Measurements from ENCODE around the gene ZNF254. TPM values are rescaled to one million over a fixed set of nuclear protein-coding genes. Genes with fewer than 3 reads are reported as not detected.

The ZNF254 gene
- polyA plus RNA-seq, 1 of the 3 experiments (the other 2 are of a cell fraction) = 3.1 TPM

DNA sequence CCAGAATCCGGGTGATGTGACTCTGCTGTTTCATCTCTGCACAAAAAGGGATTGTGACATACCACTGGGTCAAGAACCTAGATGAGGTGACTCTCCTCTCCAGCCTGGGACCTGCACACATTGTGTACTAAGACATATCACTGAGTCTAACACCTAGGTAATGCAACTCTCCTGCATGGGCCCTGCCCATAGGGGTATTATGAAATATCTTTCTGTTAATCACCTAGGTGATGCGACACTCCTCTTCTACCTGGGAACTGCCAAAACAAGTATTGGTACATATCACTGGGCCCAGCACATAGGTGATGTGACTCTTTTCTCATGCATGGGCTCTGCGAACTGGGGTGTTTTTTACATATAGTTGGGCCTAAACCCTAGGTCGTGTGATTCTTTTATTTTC, 35.5 kb upstream of the ZNF254 start:
- H3F3A ChIP-seq (replicated peaks; ENCODE audit: insufficient read depth) = peaks cover 36% of the 10 kb centered on the region
- H3K4me2 ChIP-seq = no peak overlapping the region
- no peak for DNase-seq
- no peak for TF ChIP-seq YY1 (IDR thresholded peaks at IDR 0.05; ENCODE audit: low read depth)
- no peak for TF ChIP-seq SIN3A (IDR thresholded peaks at IDR 0.05; ENCODE audit: borderline replicate concordance, low read depth, low read length)
- TF ChIP-seq TEAD4 (IDR thresholded peaks at IDR 0.05; ENCODE audit: borderline replicate concordance, insufficient read depth) = no peak
- TF ChIP-seq FOXM1 (IDR thresholded peaks at IDR 0.05; ENCODE audit: low read depth) = no peak
- no peak for TF ChIP-seq ZBTB33 (IDR thresholded peaks at IDR 0.05; ENCODE audit: borderline replicate concordance, low read depth)
- no peak for TF ChIP-seq USF2 (IDR thresholded peaks at IDR 0.05; ENCODE audit: borderline replicate concordance, low read depth, low read length)
- no peak for TF ChIP-seq POLR2AphosphoS5 (IDR thresholded peaks at IDR 0.05; ENCODE audit: low read depth, low read length)
- TF ChIP-seq MAX (IDR thresholded peaks at IDR 0.05; ENCODE audit: low read depth) = no peak
- no peaks in the 10 kb centered on the region for H3K27me3 ChIP-seq (ENCODE audit: insufficient read depth)
- no peaks in the 10 kb centered on the region for H3K9me2 ChIP-seq
- peaks cover 0 to 12% of the 10 kb centered on the region in 2 experiments; a peak in 2 of 4 replicates for H3K4me1 ChIP-seq (ENCODE audit: control insufficient read depth in 1 of 2, insufficient read depth in 2 of 2, low read depth in 1 of 2, low read length in 1 of 2)
- peaks cover 53 to 58% of the 10 kb centered on the region in 2 experiments for H3K36me3 ChIP-seq (replicated peaks in 1 of 2; ENCODE audit: control insufficient read depth in 1 of 2, insufficient read depth in 2 of 2, low read length in 1 of 2)
- no peak overlapping the region for H3K4me3 ChIP-seq (ENCODE audit: low read depth in 2 of 2, low read length in 1 of 2)
- POLR2A ChIA-PET = no interaction called here
- no peaks in the 10 kb centered on the region for H3K9me3 ChIP-seq
- H4K20me1 ChIP-seq (ENCODE audit: insufficient read depth) = peaks cover 14% of the 10 kb centered on the region; the same call in 1 of the 2 replicates
- H2AFZ ChIP-seq (ENCODE audit: low read depth) = no peak overlapping the region
- H3K27ac ChIP-seq (ENCODE audit: low read depth in 2 of 2, low read length in 1 of 2) = no peak overlapping the region
- peaks cover 13% of the 10 kb centered on the region; the same call in 1 of the 2 replicates for H3K79me2 ChIP-seq (ENCODE audit: insufficient read depth)
- H3K9ac ChIP-seq = no peak overlapping the region
- CTCF ChIA-PET = no interaction called here
- 91% methylated on average over 4 of the region's 4 CpGs for WGBS (ENCODE audit: low lambda C conversion rate)

- H3K4me3 ChIP-seq (ENCODE audit: low read depth in 2 of 2, low read length in 1 of 2) = no peak overlapping the region
- no peaks in the 10 kb centered on the region for H3K27me3 ChIP-seq (ENCODE audit: insufficient read depth)
- no peaks in the 10 kb centered on the region for H3K9me2 ChIP-seq
- H3K9ac ChIP-seq = no peak overlapping the region
- H3F3A ChIP-seq (replicated peaks; ENCODE audit: insufficient read depth) = peaks cover 36% of the 10 kb centered on the region
- POLR2A ChIA-PET = no interaction called here
- no peak overlapping the region for H2AFZ ChIP-seq (ENCODE audit: low read depth)
- H3K27ac ChIP-seq (ENCODE audit: low read depth in 2 of 2, low read length in 1 of 2) = 0 out of 4 replicates have a peak overlapping the region, but pooled peaks of 1 of the 2 experiments have one; percentile 74
- peaks cover 55 to 65% of the 10 kb centered on the region in 2 experiments for H3K36me3 ChIP-seq (replicated peaks in 1 of 2; ENCODE audit: control insufficient read depth in 1 of 2, insufficient read depth in 2 of 2, low read length in 1 of 2)
- DNase-seq = no peak
- H4K20me1 ChIP-seq (ENCODE audit: insufficient read depth) = peaks cover 14% of the 10 kb centered on the region; the same call in 1 of the 2 replicates
- TF ChIP-seq SMC3 (IDR thresholded peaks at IDR 0.05; ENCODE audit: low read depth, low read length) (no peak), CHD2 (IDR thresholded peaks at IDR 0.05; ENCODE audit: low read length, partially characterized antibody) (no peak), FOSL2 (IDR thresholded peaks at IDR 0.05; ENCODE audit: borderline replicate concordance, low read depth) (no peak), EP300 (IDR thresholded peaks at IDR 0.05; ENCODE audit: borderline replicate concordance in 1 of 2, low read depth in 1 of 2, low read length in 1 of 2) (no peak), JUND (IDR thresholded peaks at IDR 0.05) (no peak)
- TF ChIP-seq, protein P1, sequence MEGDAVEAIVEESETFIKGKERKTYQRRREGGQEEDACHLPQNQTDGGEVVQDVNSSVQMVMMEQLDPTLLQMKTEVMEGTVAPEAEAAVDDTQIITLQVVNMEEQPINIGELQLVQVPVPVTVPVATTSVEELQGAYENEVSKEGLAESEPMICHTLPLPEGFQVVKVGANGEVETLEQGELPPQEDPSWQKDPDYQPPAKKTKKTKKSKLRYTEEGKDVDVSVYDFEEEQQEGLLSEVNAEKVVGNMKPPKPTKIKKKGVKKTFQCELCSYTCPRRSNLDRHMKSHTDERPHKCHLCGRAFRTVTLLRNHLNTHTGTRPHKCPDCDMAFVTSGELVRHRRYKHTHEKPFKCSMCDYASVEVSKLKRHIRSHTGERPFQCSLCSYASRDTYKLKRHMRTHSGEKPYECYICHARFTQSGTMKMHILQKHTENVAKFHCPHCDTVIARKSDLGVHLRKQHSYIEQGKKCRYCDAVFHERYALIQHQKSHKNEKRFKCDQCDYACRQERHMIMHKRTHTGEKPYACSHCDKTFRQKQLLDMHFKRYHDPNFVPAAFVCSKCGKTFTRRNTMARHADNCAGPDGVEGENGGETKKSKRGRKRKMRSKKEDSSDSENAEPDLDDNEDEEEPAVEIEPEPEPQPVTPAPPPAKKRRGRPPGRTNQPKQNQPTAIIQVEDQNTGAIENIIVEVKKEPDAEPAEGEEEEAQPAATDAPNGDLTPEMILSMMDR (IDR thresholded peaks at IDR 0.05) = no peak
- no peaks in the 10 kb centered on the region for H3K9me3 ChIP-seq
- peaks cover 0 to 12% of the 10 kb centered on the region in 2 experiments; a peak in 2 of 4 replicates for H3K4me1 ChIP-seq (ENCODE audit: control insufficient read depth in 1 of 2, insufficient read depth in 2 of 2, low read depth in 1 of 2, low read length in 1 of 2)
- no peak overlapping the region for H3K4me2 ChIP-seq
- H3K79me2 ChIP-seq (ENCODE audit: insufficient read depth) = peaks cover 13% of the 10 kb centered on the region; the same call in 1 of the 2 replicates
- CTCF ChIA-PET = no interaction called here
- WGBS (ENCODE audit: low lambda C conversion rate) = 91% methylated on average over 3 of the region's 3 CpGs
Measured at GRCh38 chr19:24052811-24053210, 34.2 kb upstream of the ZNF254 start.

Data from SK-N-SH (cell line).